HG02759 (cell line): Measurements from ENCODE around the gene ATP7A.
"Not testable (repeated sequence)": the region's sequence is repeated elsewhere in the genome, so short reads cannot be mapped to it uniquely, and the experiment has no call there.

Source experiments
- ATAC-seq: cut with Tn5 transposase; IDR thresholded peaks from one replicate; pipeline ENCODE4 v1.9.1; 2021; ENCODE audit warnings: mild to moderate bottlenecking, moderate library complexity; ENCODE audit not compliant: unreplicated experiment

Gene ATP7A

GRCh38 chrX:78029663-78030062 lies 119.2 kb downstream of the ATP7A start:
- ATAC-seq = no peak

- ATAC-seq = no peak
Measured at GRCh38 chrX:78035061-78035460, 124.6 kb downstream of the ATP7A start.

GRCh38 chrX:78037881-78038280 lies 127.4 kb downstream of the ATP7A start:
- no peak for ATAC-seq

- ATAC-seq = no peak
Measured at GRCh38 chrX:78042601-78043000, 132.1 kb downstream of the ATP7A start.

- no peak for ATAC-seq
Measured at GRCh38 chrX:78046362-78046761, 135.9 kb downstream of the ATP7A start.

GRCh38 chrX:78048052-78048451 lies 137.6 kb downstream of the ATP7A start:
- no peak for ATAC-seq

- ATAC-seq = no peak
Measured at GRCh38 chrX:78063687-78064086, 153.2 kb downstream of the ATP7A start.

- no peak for ATAC-seq
Measured at GRCh38 chrX:78064152-78064551, 153.7 kb downstream of the ATP7A start.

- ATAC-seq = peak; percentile 82
Measured at GRCh38 chrX:78064698-78065601, 154.5 kb downstream of the ATP7A start.

GRCh38 chrX:78066110-78066509 lies 155.6 kb downstream of the ATP7A start:
- ATAC-seq = no peak

GRCh38 chrX:78071331-78071730 lies 160.8 kb downstream of the ATP7A start:
- no peak for ATAC-seq

GRCh38 chrX:78073147-78074077 lies 162.9 kb downstream of the ATP7A start:
- not testable (repeated sequence) for ATAC-seq

GRCh38 chrX:78074088-78074487 lies 163.6 kb downstream of the ATP7A start:
- no peak for ATAC-seq

GRCh38 chrX:78075787-78076389 lies 165.4 kb downstream of the ATP7A start:
- no peak for ATAC-seq

- ATAC-seq = not testable (repeated sequence)
Measured at GRCh38 chrX:78081413-78081812, 170.9 kb downstream of the ATP7A start.

GRCh38 chrX:78092296-78092695 lies 181.8 kb downstream of the ATP7A start:
- peak; percentile 94 for ATAC-seq

GRCh38 chrX:78098108-78098507 lies 187.6 kb downstream of the ATP7A start:
- ATAC-seq = no peak
